Body of pancreas (tissue), 4 donors: ENCODE data around the gene CTLA4.

Experiments
- CTCF ChIP-seq, 7 experiments: fragments of 450-650 bp in 4 of 7; fragments of 200-600 bp in 3 of 7; sonication (generic) in 3 of 7; IDR thresholded peaks; one replicate each; pipeline ENCODE4 v1.5.1; 2016 to 2019; ENCODE audit warnings: antibody characterized with exemption in 7 of 7
- POLR2A ChIP-seq, 3 donors: fragments of 450-650 bp; IDR thresholded peaks; one replicate each; pipeline ENCODE4 v1.6.1; 2016; ENCODE audit warnings: antibody characterized with exemption in 3 of 3, mild to moderate bottlenecking in 2 of 3

- TF ChIP-seq CTCF (IDR thresholded peaks at IDR 0.05) = no peak
- TF ChIP-seq POLR2A (IDR thresholded peaks at IDR 0.05) = no peak
These were observed 25.8 kb downstream of the CTLA4 start for GRCh38 chr2:203893401-203893800.
